Smooth muscle cell (in vitro differentiated cells): ENCODE data around the gene TWF2. TPM values are rescaled to one million over a fixed set of nuclear protein-coding genes. Genes with fewer than 3 reads are reported as not detected.

ENCODE experiments used
- DNase-seq: peaks from one replicate; lab custom pipeline; 2025; ENCODE audit not compliant: unreplicated experiment; lab: John Stamatoyannopoulos, UW
- H2AFZ ChIP-seq: fragments of 200-600 bp; sonication (generic); 2 replicates; pipeline ENCODE4 v1.6.0; 2016; ENCODE audit warnings: antibody characterized with exemption, low read depth, mild to moderate bottlenecking
- H3F3A ChIP-seq: fragments of 200-600 bp; sonication (generic); 2 replicates; pipeline ENCODE4 v1.6.0; 2017; ENCODE audit warnings: antibody characterized with exemption, low read depth
- H3K27ac ChIP-seq: fragments of 200-600 bp; sonication (generic); 2 replicates; pipeline ENCODE4 v1.5.1; 2016; ENCODE audit warnings: low read depth, mild to moderate bottlenecking
- H3K27me3 ChIP-seq: fragments of 200-600 bp; sonication (generic); 2 replicates; pipeline ENCODE4 v1.6.1; 2016; ENCODE audit warnings: low read depth, mild to moderate bottlenecking
- H3K36me3 ChIP-seq: fragments of 200-600 bp; sonication (generic); 2 replicates; pipeline ENCODE4 v1.5.1; 2016; ENCODE audit warnings: low read depth
- H3K4me1 ChIP-seq: fragments of 200-600 bp; sonication (generic); 2 replicates; pipeline ENCODE4 v1.5.1; 2016; ENCODE audit warnings: low read depth
- H3K4me2 ChIP-seq: fragments of 200-600 bp; sonication (generic); 2 replicates; pipeline ENCODE4 v1.6.0; 2016; ENCODE audit warnings: mild to moderate bottlenecking
- H3K4me3 ChIP-seq: fragments of 200-600 bp; sonication (generic); 2 replicates; pipeline ENCODE4 v1.5.1; 2016; ENCODE audit warnings: mild to moderate bottlenecking
- H3K79me2 ChIP-seq: fragments of 200-600 bp; sonication (generic); 2 replicates; pipeline ENCODE4 v1.6.0; 2016; ENCODE audit warnings: low read depth, mild to moderate bottlenecking
- H3K9ac ChIP-seq: fragments of 200-600 bp; sonication (generic); 2 replicates; pipeline ENCODE4 v1.6.0; 2016; ENCODE audit warnings: low read depth
- H3K9me3 ChIP-seq: fragments of 200-600 bp; sonication (generic); replicated peaks from 2 replicates; pipeline ENCODE4 v1.5.1; 2016; ENCODE audit warnings: low read depth
- H4K20me1 ChIP-seq: fragments of 200-600 bp; sonication (generic); 2 replicates; pipeline ENCODE4 v1.6.0; 2016; ENCODE audit warnings: low read depth
- CTCF ChIP-seq: fragments of 200-600 bp; sonication (generic); IDR thresholded peaks from 2 replicates; pipeline ENCODE4 v1.5.1; 2017; ENCODE audit warnings: borderline replicate concordance, mild to moderate bottlenecking, antibody characterized with exemption; ENCODE audit not compliant: insufficient read depth, poor library complexity, severe bottlenecking
- WGBS: methylation state at CpG from one replicate; pipeline ENCODE4 v1.1.7; 2016; ENCODE audit warnings: low lambda C conversion rate; 5-methylcytosine and 5-hydroxymethylcytosine counted together
- polyA plus RNA-seq: library from polyadenylated mRNA; unstranded; fragments of >200 nt; fragmentation: Nextera tagmentation; extraction: Ambion mirVana; gene quantifications from 2 replicates; pipeline ENCODE4 v1.2.1, GENCODE V29; 2016
- total RNA-seq: library from RNA; depleted of rRNA; stranded (reverse); fragments of >200 nt; gene quantifications from 2 replicates; pipeline ENCODE4 v1.2.3, GENCODE V29; 2014

The TWF2 gene
- total and polyA plus RNA-seq, 2 experiments from 2014 or later, result 80.9 to 96.8 TPM

- H3K36me3 ChIP-seq, result no peaks in the 10 kb centered on the region
- peaks cover 16% of the 10 kb centered on the region for H4K20me1 ChIP-seq
- H3F3A ChIP-seq, result peaks cover 9% of the 10 kb centered on the region
- H3K9me3 ChIP-seq, result no peaks in the 10 kb centered on the region
- DNase-seq, result peak; percentile 34
- peaks cover 11% of the 10 kb centered on the region for H3K4me1 ChIP-seq
- no peak overlapping the region for H3K9ac ChIP-seq
- no peaks in the 10 kb centered on the region for H3K27me3 ChIP-seq
- H3K27ac ChIP-seq, result peak overlapping the region; percentile 72
- peaks cover 33% of the 10 kb centered on the region for H3K79me2 ChIP-seq
- WGBS, result 63% methylated on average over 1 of the region's 1 CpG
- no peak overlapping the region for H2AFZ ChIP-seq
- no peak for TF ChIP-seq CTCF
- peak overlapping the region; percentile 80 for H3K4me3 ChIP-seq
- H3K4me2 ChIP-seq, result peak overlapping the region; percentile 82
These were observed 1.3 kb upstream of the TWF2 start for GRCh38 chr3:52240059-52240885.

- H3K9me3 ChIP-seq, result no peaks in the 10 kb centered on the region
- H3K4me1 ChIP-seq, result peaks cover 11% of the 10 kb centered on the region
- no peak for DNase-seq
- peak overlapping the region; percentile 80 for H3K4me3 ChIP-seq
- H3K9ac ChIP-seq, result peak overlapping the region; percentile 81
- H3F3A ChIP-seq, result peaks cover 9% of the 10 kb centered on the region
- H2AFZ ChIP-seq, result no peak overlapping the region
- peak overlapping the region; percentile 94 for H3K27ac ChIP-seq
- no peaks in the 10 kb centered on the region for H3K27me3 ChIP-seq
- peak overlapping the region; percentile 82 for H3K4me2 ChIP-seq
- WGBS, result 18% methylated on average over 11 of the region's 11 CpGs
- no peak for TF ChIP-seq CTCF
- peaks cover 47% of the 10 kb centered on the region for H3K79me2 ChIP-seq
- peaks cover 32% of the 10 kb centered on the region for H4K20me1 ChIP-seq
- H3K36me3 ChIP-seq, result no peaks in the 10 kb centered on the region
These were observed 681 bp downstream of the TWF2 start for GRCh38 chr3:52238193-52238760.

- Histone ChIP-seq H3F3A (peaks cover 9% of the 10 kb centered on the region), H3K79me2 (peaks cover 49% of the 10 kb centered on the region), H3K4me3 (peak overlapping the region; percentile 80), H3K9ac (peak overlapping the region; percentile 81), H3K4me1 (peaks cover 11% of the 10 kb centered on the region), H3K27me3 (no peaks in the 10 kb centered on the region), H3K36me3 (no peaks in the 10 kb centered on the region), H3K27ac (peak overlapping the region; percentile 94), H4K20me1 (peaks cover 38% of the 10 kb centered on the region), H2AFZ (no peak overlapping the region), H3K4me2 (peak overlapping the region; percentile 82), H3K9me3 (no peaks in the 10 kb centered on the region)
- 32% methylated on average over 7 of the region's 8 CpGs for WGBS
- no peak for TF ChIP-seq CTCF
- peak; percentile 35 for DNase-seq
These were observed 1.2 kb downstream of the TWF2 start for GRCh38 chr3:52237657-52238172.
